ENCODE measurements around the gene CGNL1. TPM values are rescaled to one million over a fixed set of nuclear protein-coding genes. Genes with fewer than 3 reads are reported as not detected.

Gene CGNL1
- total and polyA plus RNA-seq, 5 donors from 2014 or later = not detected

DNA sequence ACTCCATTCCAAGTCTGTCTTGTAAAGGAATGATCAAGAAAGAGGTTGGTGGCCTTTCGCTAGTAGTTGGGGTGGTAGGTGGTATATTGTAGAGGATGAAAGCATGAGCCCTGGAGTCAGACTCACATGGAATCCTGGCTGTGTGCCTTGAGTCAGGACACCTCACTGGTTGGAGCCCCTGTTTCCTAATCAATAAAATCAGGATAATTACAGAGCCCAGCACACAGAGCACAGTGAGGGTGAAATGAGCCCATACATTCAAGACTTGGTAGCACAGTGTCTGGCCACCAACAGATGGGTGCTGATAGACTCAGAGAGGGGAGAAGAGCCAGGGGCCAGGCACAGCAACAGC lies 120.3 kb downstream of the CGNL1 start:
- H3K27ac Mint-ChIP-seq = no peak overlapping the region
- H3K27ac ChIP-seq (ENCODE audit: insufficient read depth, low read length, poor library complexity, severe bottlenecking) = no peak overlapping the region
- no peaks in the 10 kb centered on the region for H3K27me3 Mint-ChIP-seq
- H3K36me3 Mint-ChIP-seq = no peaks in the 10 kb centered on the region
- no peak overlapping the region for H3K4me3 Mint-ChIP-seq
- H3K4me1 ChIP-seq (ENCODE audit: control insufficient read depth, insufficient read depth, low read length, poor library complexity, severe bottlenecking) = no peaks in the 10 kb centered on the region
- no peak overlapping the region for H3K4me3 ChIP-seq (ENCODE audit: low read depth, low read length)
- H3K4me1 Mint-ChIP-seq = no peaks in the 10 kb centered on the region
- ATAC-seq (ENCODE audit: low read depth in 2 of 2) (no peak), DNase-seq (no peak)
- no peaks in the 10 kb centered on the region for H3K9me3 ChIP-seq (ENCODE audit: control insufficient read depth in 2 of 2, low read length in 2 of 2)
- H3K9me3 Mint-ChIP-seq = no peaks in the 10 kb centered on the region
- H3K36me3 ChIP-seq (ENCODE audit: control insufficient read depth, insufficient read depth, low read length) = no peaks in the 10 kb centered on the region
- peaks cover 6% of the 10 kb centered on the region for H3K27me3 ChIP-seq (ENCODE audit: control insufficient read depth, insufficient read depth, low read length)

DNA sequence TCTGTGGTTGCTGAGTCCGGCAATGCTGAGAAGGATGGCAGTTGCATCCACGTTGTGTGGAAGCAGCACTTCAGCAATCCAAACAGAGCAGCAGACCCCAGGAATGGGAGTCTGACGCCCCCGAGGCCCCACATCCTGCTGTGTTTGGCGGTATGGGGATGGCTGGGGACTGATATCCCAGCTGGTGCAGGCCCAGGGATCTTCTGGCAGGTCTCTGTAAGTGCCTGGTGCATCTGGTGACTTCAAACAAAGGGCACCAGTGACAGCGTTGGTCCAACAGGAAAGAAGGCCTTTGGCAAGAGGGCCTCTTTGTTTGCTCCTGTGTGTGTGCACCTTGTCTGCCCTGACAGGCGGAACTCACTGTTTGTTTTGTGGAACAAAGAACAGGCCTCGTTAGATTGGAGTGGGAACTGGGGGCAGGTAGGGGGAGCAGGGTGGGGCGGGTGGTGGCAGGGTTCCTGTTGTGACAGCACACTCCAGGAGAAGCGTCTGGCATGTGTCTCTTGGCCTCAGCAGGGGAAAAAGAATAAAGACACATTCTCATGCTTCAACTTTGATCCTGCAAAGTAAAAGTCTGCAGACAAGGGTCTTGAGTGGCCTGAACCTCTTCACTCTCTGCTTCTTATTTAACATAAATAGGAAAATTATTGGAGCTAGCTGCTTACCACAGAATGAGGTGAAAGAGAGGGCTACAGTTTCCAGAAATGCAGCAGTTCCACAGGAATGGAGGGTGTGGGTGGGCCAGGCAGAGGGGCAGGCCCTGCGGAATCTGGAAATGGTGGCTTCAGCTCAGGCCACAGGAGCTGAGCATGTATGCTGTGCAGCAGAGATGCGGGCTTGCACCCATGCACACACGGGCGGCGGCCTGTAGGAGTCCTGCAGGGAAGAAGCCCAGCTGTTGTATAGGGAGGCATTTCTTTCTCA lies 120.9 kb downstream of the CGNL1 start:
- no peaks in the 10 kb centered on the region for H3K4me1 Mint-ChIP-seq
- Histone ChIP-seq H3K4me3 (ENCODE audit: low read depth, low read length) (no peak overlapping the region), H3K36me3 (ENCODE audit: control insufficient read depth, insufficient read depth, low read length) (no peaks in the 10 kb centered on the region), H3K27me3 (ENCODE audit: control insufficient read depth, insufficient read depth, low read length) (peaks cover 6% of the 10 kb centered on the region), H3K27ac (ENCODE audit: insufficient read depth, low read length, poor library complexity, severe bottlenecking) (no peak overlapping the region), H3K4me1 (ENCODE audit: control insufficient read depth, insufficient read depth, low read length, poor library complexity, severe bottlenecking) (no peaks in the 10 kb centered on the region), H3K9me3 (ENCODE audit: control insufficient read depth in 2 of 2, low read length in 2 of 2) (no peaks in the 10 kb centered on the region)
- no peak overlapping the region for H3K4me3 Mint-ChIP-seq
- ATAC-seq (ENCODE audit: low read depth in 2 of 2) = no peak
- DNase-seq = no peak
- no peak overlapping the region for H3K27ac Mint-ChIP-seq
- no peaks in the 10 kb centered on the region for H3K36me3 Mint-ChIP-seq
- no peaks in the 10 kb centered on the region for H3K27me3 Mint-ChIP-seq
- H3K9me3 Mint-ChIP-seq = no peaks in the 10 kb centered on the region

DNA sequence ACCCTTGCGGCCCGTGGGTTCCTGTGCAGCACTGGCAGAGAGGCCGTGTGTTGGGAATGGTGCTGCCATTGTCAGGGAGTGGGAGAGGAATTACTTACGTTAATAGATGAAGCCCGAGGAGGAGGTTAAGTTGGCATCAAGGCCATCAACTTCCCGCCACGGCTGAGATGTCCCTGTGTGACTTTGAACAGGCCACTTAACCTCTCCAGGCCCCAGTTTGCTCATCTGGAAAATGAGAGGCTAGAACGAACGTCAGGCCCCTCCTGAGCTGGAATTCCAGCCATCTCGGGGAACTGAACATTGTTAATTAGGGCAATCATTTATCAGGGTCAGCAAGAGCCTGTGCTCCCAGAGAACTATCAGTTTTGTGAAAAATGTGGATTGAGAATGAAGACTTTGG lies 124.0 kb downstream of the CGNL1 start:
- Mint-ChIP-seq H3K4me3 (no peak overlapping the region), H3K27me3 (peaks cover 5% of the 10 kb centered on the region), H3K4me1 (no peaks in the 10 kb centered on the region), H3K27ac (no peak overlapping the region), H3K36me3 (no peaks in the 10 kb centered on the region), H3K9me3 (no peaks in the 10 kb centered on the region)
- Histone ChIP-seq H3K27ac (ENCODE audit: insufficient read depth, low read length, poor library complexity, severe bottlenecking) (no peak overlapping the region), H3K36me3 (ENCODE audit: control insufficient read depth, insufficient read depth, low read length) (no peaks in the 10 kb centered on the region), H3K27me3 (ENCODE audit: control insufficient read depth, insufficient read depth, low read length) (no peaks in the 10 kb centered on the region), H3K4me1 (ENCODE audit: control insufficient read depth, insufficient read depth, low read length, poor library complexity, severe bottlenecking) (no peaks in the 10 kb centered on the region), H3K9me3 (ENCODE audit: control insufficient read depth in 2 of 2, low read length in 2 of 2) (no peaks in the 10 kb centered on the region), H3K4me3 (ENCODE audit: low read depth, low read length) (no peak overlapping the region)
- ATAC-seq (ENCODE audit: low read depth in 2 of 2) (no peak), DNase-seq (no peak)

DNA sequence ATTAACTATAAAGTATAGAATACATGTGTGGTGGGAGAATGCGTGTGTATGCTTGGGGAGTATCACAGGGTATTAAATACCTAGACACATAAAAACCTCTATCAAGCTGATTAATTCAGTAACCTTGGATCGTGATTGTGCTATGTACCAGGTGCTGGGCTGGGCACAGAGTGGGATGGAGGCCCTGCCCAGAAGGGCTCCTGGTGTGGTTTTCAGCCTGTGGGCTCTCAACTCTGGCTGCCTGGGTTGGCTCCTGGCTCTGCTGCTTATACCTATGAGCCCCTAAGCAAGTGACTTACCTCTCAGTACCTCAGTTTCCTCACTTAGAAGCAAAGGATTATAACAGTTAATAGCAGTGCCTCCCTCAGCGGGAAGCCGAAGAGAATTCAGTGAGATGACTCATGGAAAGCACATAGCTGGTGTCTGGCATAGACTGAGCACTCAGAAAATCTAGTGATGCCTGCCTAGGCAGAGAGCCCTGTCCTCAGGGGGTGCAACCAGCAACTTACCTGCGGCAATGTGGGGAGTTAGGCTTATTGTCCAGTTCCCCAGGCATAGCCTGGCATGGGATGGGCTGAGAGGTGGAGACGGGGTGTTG lies 124.8 kb downstream of the CGNL1 start:
- no peaks in the 10 kb centered on the region for H3K4me1 Mint-ChIP-seq
- no peaks in the 10 kb centered on the region for H3K27me3 ChIP-seq (ENCODE audit: control insufficient read depth, insufficient read depth, low read length)
- H3K4me1 ChIP-seq (ENCODE audit: control insufficient read depth, insufficient read depth, low read length, poor library complexity, severe bottlenecking) = no peaks in the 10 kb centered on the region
- no peak overlapping the region for H3K27ac Mint-ChIP-seq
- H3K27me3 Mint-ChIP-seq = peaks cover 5% of the 10 kb centered on the region
- DNase-seq (no peak), ATAC-seq (ENCODE audit: low read depth in 2 of 2) (no peak)
- no peak overlapping the region for H3K27ac ChIP-seq (ENCODE audit: insufficient read depth, low read length, poor library complexity, severe bottlenecking)
- no peaks in the 10 kb centered on the region for H3K36me3 Mint-ChIP-seq
- no peaks in the 10 kb centered on the region for H3K36me3 ChIP-seq (ENCODE audit: control insufficient read depth, insufficient read depth, low read length)
- no peak overlapping the region for H3K4me3 Mint-ChIP-seq
- H3K9me3 ChIP-seq (ENCODE audit: control insufficient read depth in 2 of 2, low read length in 2 of 2) = no peaks in the 10 kb centered on the region
- no peaks in the 10 kb centered on the region for H3K9me3 Mint-ChIP-seq
- no peak overlapping the region for H3K4me3 ChIP-seq (ENCODE audit: low read depth, low read length)

DNA sequence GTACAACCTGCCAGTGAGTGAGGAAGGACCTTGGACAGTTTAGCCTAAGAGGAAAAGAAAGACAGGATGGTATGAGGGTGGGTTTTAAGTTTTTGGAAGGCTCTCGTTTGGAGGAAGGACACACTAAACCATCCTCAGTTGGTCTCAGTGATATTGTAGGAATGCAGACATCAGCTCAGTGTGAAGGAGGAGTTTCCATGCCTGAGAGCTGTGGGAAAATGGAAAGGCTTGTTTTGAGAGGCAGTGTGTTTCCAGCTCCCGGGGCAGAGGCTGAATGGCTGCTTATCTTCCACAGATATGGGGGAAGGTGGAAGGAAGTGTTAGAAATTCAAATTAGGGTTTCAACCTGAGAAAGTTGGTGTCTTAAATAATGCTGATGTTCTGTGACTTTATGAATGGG lies 125.8 kb downstream of the CGNL1 start:
- Mint-ChIP-seq H3K4me3 (no peak overlapping the region), H3K27ac (no peak overlapping the region), H3K27me3 (peaks cover 5% of the 10 kb centered on the region), H3K36me3 (no peaks in the 10 kb centered on the region), H3K4me1 (no peaks in the 10 kb centered on the region), H3K9me3 (no peaks in the 10 kb centered on the region)
- DNase-seq (no peak), ATAC-seq (ENCODE audit: low read depth in 2 of 2) (no peak)
- H3K4me3 ChIP-seq (ENCODE audit: low read depth, low read length) = no peak overlapping the region
- H3K4me1 ChIP-seq (ENCODE audit: control insufficient read depth, insufficient read depth, low read length, poor library complexity, severe bottlenecking) = no peaks in the 10 kb centered on the region
- H3K27ac ChIP-seq (ENCODE audit: insufficient read depth, low read length, poor library complexity, severe bottlenecking) = no peak overlapping the region
- no peaks in the 10 kb centered on the region for H3K9me3 ChIP-seq (ENCODE audit: control insufficient read depth in 2 of 2, low read length in 2 of 2)
- H3K27me3 ChIP-seq (ENCODE audit: control insufficient read depth, insufficient read depth, low read length) = no peaks in the 10 kb centered on the region
- H3K36me3 ChIP-seq (ENCODE audit: control insufficient read depth, insufficient read depth, low read length) = no peaks in the 10 kb centered on the region

DNA sequence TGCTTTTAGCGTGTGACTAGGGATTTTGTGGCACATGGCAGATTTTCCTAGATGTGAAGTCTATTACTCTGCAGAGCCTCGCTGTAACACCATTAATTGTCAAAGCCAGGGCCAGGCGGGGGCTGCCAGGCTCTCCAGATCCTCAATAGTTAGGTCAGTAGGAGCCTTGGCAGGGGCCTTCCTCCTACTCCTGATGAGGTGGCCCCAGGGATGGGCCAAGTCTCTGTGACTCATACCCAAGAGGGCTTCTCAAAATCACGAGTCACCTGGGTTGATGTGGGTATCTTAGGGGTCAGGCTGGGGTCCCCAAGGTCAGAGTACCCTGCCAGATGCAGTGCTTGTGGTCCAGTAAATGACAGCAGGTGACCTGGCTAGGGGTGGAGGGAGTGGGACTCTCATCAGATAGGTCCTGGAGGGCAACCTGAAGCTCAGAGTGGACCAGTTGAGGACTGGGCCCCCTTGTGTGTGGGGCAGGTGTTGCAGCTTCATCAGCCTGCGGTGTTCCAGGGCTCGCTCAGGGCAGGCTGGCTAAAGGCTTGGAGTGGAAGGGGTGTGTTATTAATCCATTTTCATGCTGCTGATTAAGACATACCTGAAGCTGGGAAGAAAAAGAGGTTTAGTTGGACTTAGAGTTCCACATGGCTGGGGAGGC lies 126.9 kb downstream of the CGNL1 start:
- H3K9me3 ChIP-seq (ENCODE audit: control insufficient read depth in 2 of 2, low read length in 2 of 2) = no peaks in the 10 kb centered on the region
- Mint-ChIP-seq H3K9me3 (no peaks in the 10 kb centered on the region), H3K27me3 (peaks cover 9% of the 10 kb centered on the region)

DNA sequence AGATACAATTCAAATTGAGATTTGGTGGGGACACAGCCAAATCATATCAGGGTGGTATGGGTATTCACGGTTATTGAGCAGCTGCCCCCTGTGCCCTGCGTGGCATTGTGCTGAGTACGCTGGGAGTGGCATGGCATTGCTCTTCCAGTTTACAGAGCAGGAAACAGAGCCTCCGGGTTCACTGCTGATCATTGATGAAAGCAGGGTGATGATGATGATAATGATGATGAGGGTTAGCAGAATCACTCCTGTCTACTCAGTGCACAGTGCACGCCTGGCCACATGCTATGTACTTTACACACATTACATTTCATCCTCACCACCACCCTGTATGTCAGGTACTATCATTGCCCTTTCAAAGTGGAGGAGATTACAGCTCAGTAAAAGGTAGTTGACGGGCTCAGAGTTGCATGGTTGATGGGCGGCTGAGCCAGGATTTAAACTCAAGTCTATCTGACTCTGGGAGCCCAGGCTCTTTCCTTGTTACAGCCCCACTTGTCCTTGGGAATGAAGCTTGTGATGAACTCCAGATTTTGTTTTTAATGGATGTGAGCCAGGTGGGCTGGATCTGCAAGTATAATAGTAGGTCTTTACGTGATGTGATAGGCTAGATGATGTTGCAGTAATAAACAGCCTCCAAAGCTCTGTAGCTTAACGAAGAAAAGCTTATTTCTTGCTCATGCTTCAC lies 127.8 kb downstream of the CGNL1 start:
- ATAC-seq (ENCODE audit: low read depth in 2 of 2) = no peak

More for the DNA sequence above, 126.9 kb downstream of the CGNL1 start:
- no peaks in the 10 kb centered on the region for H3K36me3 Mint-ChIP-seq
- no peak overlapping the region for H3K27ac Mint-ChIP-seq
- ATAC-seq (ENCODE audit: low read depth in 2 of 2) = no peak
- no peak overlapping the region for H3K4me3 ChIP-seq (ENCODE audit: low read depth, low read length)
- DNase-seq = no peak
- H3K27ac ChIP-seq (ENCODE audit: insufficient read depth, low read length, poor library complexity, severe bottlenecking) = no peak overlapping the region
- H3K4me1 Mint-ChIP-seq = no peaks in the 10 kb centered on the region
- H3K36me3 ChIP-seq (ENCODE audit: control insufficient read depth, insufficient read depth, low read length) = no peaks in the 10 kb centered on the region
- H3K27me3 ChIP-seq (ENCODE audit: control insufficient read depth, insufficient read depth, low read length) = no peaks in the 10 kb centered on the region
- no peaks in the 10 kb centered on the region for H3K4me1 ChIP-seq (ENCODE audit: control insufficient read depth, insufficient read depth, low read length, poor library complexity, severe bottlenecking)
- H3K4me3 Mint-ChIP-seq = no peak overlapping the region

More for the DNA sequence above, 127.8 kb downstream of the CGNL1 start:
- Mint-ChIP-seq H3K36me3 (no peaks in the 10 kb centered on the region), H3K27me3 (peaks cover 13% of the 10 kb centered on the region), H3K4me1 (no peaks in the 10 kb centered on the region), H3K4me3 (no peak overlapping the region), H3K27ac (no peak overlapping the region), H3K9me3 (no peaks in the 10 kb centered on the region)
- DNase-seq = no peak
- Histone ChIP-seq H3K4me3 (ENCODE audit: low read depth, low read length) (no peak overlapping the region), H3K4me1 (ENCODE audit: control insufficient read depth, insufficient read depth, low read length, poor library complexity, severe bottlenecking) (no peaks in the 10 kb centered on the region), H3K9me3 (ENCODE audit: control insufficient read depth in 2 of 2, low read length in 2 of 2) (no peaks in the 10 kb centered on the region), H3K36me3 (ENCODE audit: control insufficient read depth, insufficient read depth, low read length) (no peaks in the 10 kb centered on the region), H3K27me3 (ENCODE audit: control insufficient read depth, insufficient read depth, low read length) (no peaks in the 10 kb centered on the region), H3K27ac (ENCODE audit: insufficient read depth, low read length, poor library complexity, severe bottlenecking) (no peak overlapping the region)
